ENCODE data around the gene PTPRCAP.
A peak's percentile ranks its signal among the peaks of the same experiment; 100 is the strongest.

PTPRCAP gene

DNA sequence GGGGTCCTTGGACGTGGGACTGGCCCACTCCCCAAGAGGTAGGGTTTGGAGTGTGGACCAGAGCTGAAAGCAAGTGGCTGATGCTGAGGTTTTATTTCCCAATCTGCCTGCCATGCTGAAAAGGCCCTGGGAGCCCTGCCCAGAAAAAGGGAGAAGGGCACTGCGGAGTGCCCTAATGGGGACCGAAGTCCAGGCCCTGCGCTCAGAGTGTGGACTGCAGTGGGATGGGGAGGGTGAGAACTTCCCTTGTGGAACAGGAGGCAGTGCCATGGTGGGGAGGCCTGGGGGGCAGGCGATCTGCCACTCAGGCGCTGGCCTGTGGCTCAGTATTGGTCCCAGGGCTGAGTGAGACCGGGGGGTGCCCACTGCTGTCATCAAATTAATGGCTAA lies 10.7 kb upstream of the PTPRCAP start:
- Histone ChIP-seq H3K36me3 (no peaks in the 10 kb centered on the region), H3K27ac (no peak overlapping the region), H3K27me3 (no peaks in the 10 kb centered on the region), H3K9me3 (no peaks in the 10 kb centered on the region), H3K4me1 (peaks cover 0 to 9% (median 3%) of the 10 kb centered on the region in 4 donors), H3K4me3 (no peak overlapping the region)
- DNase-seq = no peak
- TF ChIP-seq, protein P1, sequence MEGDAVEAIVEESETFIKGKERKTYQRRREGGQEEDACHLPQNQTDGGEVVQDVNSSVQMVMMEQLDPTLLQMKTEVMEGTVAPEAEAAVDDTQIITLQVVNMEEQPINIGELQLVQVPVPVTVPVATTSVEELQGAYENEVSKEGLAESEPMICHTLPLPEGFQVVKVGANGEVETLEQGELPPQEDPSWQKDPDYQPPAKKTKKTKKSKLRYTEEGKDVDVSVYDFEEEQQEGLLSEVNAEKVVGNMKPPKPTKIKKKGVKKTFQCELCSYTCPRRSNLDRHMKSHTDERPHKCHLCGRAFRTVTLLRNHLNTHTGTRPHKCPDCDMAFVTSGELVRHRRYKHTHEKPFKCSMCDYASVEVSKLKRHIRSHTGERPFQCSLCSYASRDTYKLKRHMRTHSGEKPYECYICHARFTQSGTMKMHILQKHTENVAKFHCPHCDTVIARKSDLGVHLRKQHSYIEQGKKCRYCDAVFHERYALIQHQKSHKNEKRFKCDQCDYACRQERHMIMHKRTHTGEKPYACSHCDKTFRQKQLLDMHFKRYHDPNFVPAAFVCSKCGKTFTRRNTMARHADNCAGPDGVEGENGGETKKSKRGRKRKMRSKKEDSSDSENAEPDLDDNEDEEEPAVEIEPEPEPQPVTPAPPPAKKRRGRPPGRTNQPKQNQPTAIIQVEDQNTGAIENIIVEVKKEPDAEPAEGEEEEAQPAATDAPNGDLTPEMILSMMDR (IDR thresholded peaks at IDR 0.05) = no peak
- intact Hi-C loops (cut with DNase I; ENCODE audit: low total_unique reads) = no loop called here

DNA sequence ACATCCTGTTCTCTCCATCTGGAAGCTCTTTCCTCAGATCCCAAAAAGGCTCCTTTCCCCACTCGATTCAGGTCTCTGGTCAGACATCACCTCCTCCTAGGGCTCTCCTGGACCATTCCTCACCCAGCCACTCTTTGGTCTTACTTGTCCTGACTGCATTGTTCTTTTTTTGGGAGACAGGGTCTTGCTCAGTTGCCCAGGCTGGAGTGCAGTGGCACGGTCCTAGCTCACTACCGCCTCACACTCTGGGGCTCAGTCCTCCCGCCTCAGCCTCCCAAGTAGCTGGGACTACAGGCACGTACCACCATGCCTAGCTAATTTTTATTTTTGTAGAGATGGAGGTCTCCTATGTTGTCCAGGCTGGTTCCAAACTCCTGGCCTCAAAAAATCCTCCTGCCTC lies 8.0 kb upstream of the PTPRCAP start:
- intact Hi-C loops (cut with DNase I; ENCODE audit: low total_unique reads) = no loop called here
- Histone ChIP-seq H3K9me3 (no peaks in the 10 kb centered on the region), H3K36me3 (peaks cover 0 to 19% (median 13%) of the 10 kb centered on the region in 3 donors), H3K4me1 (peaks cover 0 to 36% (median 20%) of the 10 kb centered on the region in 4 donors), H3K27ac (no peak overlapping the region), H3K27me3 (no peaks in the 10 kb centered on the region), H3K4me3 (no peak overlapping the region)
- TF ChIP-seq, protein P1 (IDR thresholded peaks at IDR 0.05) = no peak
- DNase-seq = no peak

DNA sequence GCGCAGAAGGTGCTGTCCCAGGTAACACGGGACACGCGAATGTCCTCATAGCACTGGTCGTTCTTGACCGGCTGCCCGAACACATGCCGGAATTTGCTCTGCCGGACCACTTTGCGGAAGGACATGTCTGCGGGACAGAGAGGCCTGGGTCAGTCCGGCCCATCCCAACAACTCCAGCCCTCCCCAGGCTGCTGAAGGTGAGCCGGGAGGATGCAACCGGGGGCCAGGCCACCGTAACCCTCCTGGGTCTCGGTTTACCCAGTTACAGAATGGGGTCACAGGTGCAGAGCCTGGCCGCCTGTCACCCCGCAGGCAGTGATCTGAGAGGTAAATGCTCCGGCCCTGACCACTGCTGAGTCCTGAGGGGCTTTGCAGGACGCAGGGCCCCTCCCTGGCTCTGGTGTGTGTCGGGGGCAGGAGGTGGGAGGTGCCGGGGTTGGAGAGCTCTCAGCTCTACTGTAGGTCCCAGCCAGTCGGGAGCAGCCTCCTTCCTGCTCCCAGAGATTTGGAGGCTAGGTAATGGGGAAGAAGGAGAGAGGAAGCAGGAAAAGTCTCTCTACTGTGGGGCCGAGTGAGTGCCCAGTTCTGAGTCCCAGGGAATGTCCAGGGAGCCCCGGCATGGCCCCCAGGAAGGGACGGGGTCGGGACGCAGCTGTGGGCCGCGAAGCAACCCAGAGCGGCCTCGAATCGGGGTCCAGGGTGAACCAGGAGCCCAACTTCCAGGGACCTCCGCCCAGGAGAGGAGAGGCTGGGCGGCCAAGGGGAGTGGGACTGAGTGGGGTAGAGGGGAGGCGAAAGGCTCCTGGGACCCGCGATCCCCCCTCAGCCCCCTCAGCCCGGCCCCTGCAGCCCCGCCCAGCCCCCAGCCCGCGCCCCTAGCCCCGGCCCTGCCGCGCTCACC lies 5.3 kb upstream of the PTPRCAP start:
- DNase-seq = no peak
- H3K4me1 ChIP-seq = peaks cover 0 to 49% (median 28%) of the 10 kb centered on the region in 4 donors
- TF ChIP-seq, protein P1 (IDR thresholded peaks at IDR 0.05) = no peak
- no peaks in the 10 kb centered on the region for H3K27me3 ChIP-seq
- H3K36me3 ChIP-seq = peaks cover 0 to 45% (median 34%) of the 10 kb centered on the region in 3 donors
- H3K9me3 ChIP-seq = no peaks in the 10 kb centered on the region
- H3K27ac ChIP-seq = peak overlapping the region; percentile 96 to 98
- H3K4me3 ChIP-seq = peak overlapping the region; percentile 89 to 90
- intact Hi-C loops (cut with DNase I; ENCODE audit: low total_unique reads) = loop anchor here (2.0 kb wide), 1 partner anchor 22 kb away; no protein-coding TSS in a partner anchor

DNA sequence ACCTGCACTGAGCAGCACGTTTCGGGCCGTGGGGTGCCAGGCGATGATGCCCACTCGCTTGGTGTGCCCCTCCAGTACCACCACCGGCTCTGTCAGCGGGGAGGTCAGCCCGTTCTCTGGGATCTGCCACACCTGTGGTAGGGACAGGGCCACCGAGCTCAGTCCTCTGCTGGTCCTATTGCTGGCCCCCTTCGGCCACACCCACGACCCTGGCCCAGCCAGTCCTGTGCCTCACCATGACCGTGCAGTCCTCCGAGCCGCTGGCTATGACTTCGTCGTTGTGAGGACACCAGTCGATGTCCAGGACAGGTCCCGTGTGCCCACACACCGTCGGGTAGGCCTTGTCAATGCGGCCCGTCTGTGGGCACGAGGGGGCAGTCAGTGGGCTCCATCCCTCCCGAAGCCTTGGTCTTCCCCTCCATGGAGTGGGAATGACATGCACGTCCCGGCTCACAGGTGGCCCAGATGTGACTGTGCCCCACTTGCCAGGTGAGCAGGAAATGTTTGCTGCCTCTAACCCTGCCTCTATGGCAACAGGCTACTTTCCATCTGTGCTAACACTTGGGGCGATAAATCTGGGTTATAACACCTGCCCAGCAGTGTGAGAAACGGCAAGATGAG lies 4.4 kb upstream of the PTPRCAP start:
- Histone ChIP-seq H3K9me3 (no peaks in the 10 kb centered on the region), H3K36me3 (peaks cover 0 to 54% (median 38%) of the 10 kb centered on the region in 3 donors), H3K4me1 (peaks cover 0 to 56% (median 30%) of the 10 kb centered on the region in 4 donors), H3K27me3 (no peaks in the 10 kb centered on the region), H3K27ac (peak overlapping the region; percentile 96 to 98), H3K4me3 (no peak overlapping the region)
- TF ChIP-seq, protein P1 (IDR thresholded peaks at IDR 0.05) = no peak
- intact Hi-C loops (cut with DNase I; ENCODE audit: low total_unique reads) = loop anchor here (2.0 kb wide), 1 partner anchor 23 kb away; no protein-coding TSS in a partner anchor
- peak in 1 of 2 donors; percentile 68 for DNase-seq

DNA sequence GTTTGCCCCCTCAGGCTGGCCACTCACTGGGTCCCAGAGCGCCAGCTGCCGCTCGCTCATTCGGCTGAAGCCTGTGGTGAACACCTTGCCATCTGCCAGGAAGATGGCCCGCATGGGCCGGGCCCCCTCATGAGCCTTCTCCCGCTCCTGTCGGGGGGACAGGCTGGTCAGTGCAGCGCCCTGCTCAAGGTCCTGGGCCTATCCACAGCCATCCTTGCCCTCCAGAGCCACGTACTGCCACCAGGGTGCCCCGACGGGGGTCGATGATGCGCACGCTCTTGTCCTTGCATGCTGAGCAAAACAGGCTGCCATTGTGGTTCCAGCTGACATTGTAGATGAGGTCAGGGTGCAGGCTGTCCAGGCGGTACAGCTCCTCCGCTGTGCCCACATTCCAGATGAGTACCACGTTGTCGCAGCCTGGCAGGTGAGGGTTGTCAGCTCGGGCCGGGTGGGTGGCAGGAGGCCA lies 3.6 kb upstream of the PTPRCAP start:
- H3K4me1 ChIP-seq = peaks cover 0 to 63% (median 34%) of the 10 kb centered on the region in 4 donors
- H3K36me3 ChIP-seq = peaks cover 0 to 61% (median 40%) of the 10 kb centered on the region in 3 donors
- intact Hi-C loops (cut with DNase I; ENCODE audit: low total_unique reads) = no loop called here

More for the DNA sequence above, 3.6 kb upstream of the PTPRCAP start:
- TF ChIP-seq, protein P1 (IDR thresholded peaks at IDR 0.05) = no peak
- H3K9me3 ChIP-seq = no peaks in the 10 kb centered on the region
- no peak overlapping the region for H3K27ac ChIP-seq
- no peak overlapping the region for H3K4me3 ChIP-seq
- no peak for DNase-seq
- no peaks in the 10 kb centered on the region for H3K27me3 ChIP-seq

Data from tibial artery (tissue), 4 donors.